Activated CD8-positive, alpha-beta memory T cell treated with anti-CD3 and anti-CD28 coated beads, Interleukin-2, amount 10 ng/mL, durations not matched to agents 7 days and 5 days (primary cell): ENCODE measurements around the gene GOLGA6L1. TPM values are rescaled to one million over a fixed set of nuclear protein-coding genes. Genes with fewer than 3 reads are reported as not detected.

Source experiments
- ATAC-seq: fragments of 150-1000 bp; cut with Tn5 transposase; one replicate; pipeline ENCODE4 v1.10.0; 2021; ENCODE audit warnings: moderate library complexity
- CTCF ChIA-PET: fragments of 350-600 bp; sonication (Branson Sonifier 250); formaldehyde crosslinking; loops from one replicate; lab custom pipeline; 2021; ENCODE audit warnings: antibody characterized with exemption; lab: Charles Lee
- DNase-seq: peaks from one replicate; pipeline ENCODE4 v3.0.0-alpha.2; 2020
- H3K27ac Mint-ChIP-seq: one replicate; pipeline ENCODE4 v1.8.0; 2021; ENCODE audit warnings: mild to moderate bottlenecking, mixed read lengths
- H3K27me3 Mint-ChIP-seq: one replicate; pipeline ENCODE4 v1.8.0; 2021; ENCODE audit warnings: mixed read lengths
- H3K36me3 Mint-ChIP-seq: one replicate; pipeline ENCODE4 v1.8.0; 2021; ENCODE audit warnings: mild to moderate bottlenecking, mixed read lengths
- H3K4me1 Mint-ChIP-seq: one replicate; pipeline ENCODE4 v1.8.0; 2021; ENCODE audit warnings: mixed read lengths
- H3K4me3 Mint-ChIP-seq: one replicate; pipeline ENCODE4 v1.8.0; 2021; ENCODE audit warnings: mild to moderate bottlenecking, moderate library complexity, mixed read lengths
- H3K9me3 Mint-ChIP-seq: one replicate; pipeline ENCODE4 v1.8.0; 2022; ENCODE audit warnings: low read depth, mixed read lengths
- total RNA-seq, 2 experiments: library from RNA; stranded (reverse); gene quantifications; one replicate each; pipeline ENCODE4 v1.2.3, GENCODE V29; 2021

GOLGA6L1 gene
- total RNA-seq, 2 experiments from 2014 or later = not detected

GRCh38 chr15:23079766-23080165 lies 56.9 kb downstream of the GOLGA6L1 start:
- Mint-ChIP-seq H3K9me3 (no peaks in the 10 kb centered on the region), H3K4me3 (no peak overlapping the region), H3K4me1 (no peaks in the 10 kb centered on the region), H3K27ac (no peak overlapping the region), H3K27me3 (no peaks in the 10 kb centered on the region), H3K36me3 (no peaks in the 10 kb centered on the region)
- no peak for ATAC-seq
- DNase-seq = no peak
- CTCF ChIA-PET = no interaction called here

Other genes starting within 250 kb of the GOLGA6L1 start
- gene CYFIP1, start 156.5 kb downstream of the GOLGA6L1 start, total RNA-seq = 10 to 100 TPM; 12.3 to 21.2 TPM
- 10 to 100 TPM; 18.6 to 20.5 TPM for gene TUBGCP5, start 97.3 kb downstream of the GOLGA6L1 start, total RNA-seq
- not detected for gene GOLGA6L26, start 197.4 kb upstream of the GOLGA6L1 start, total RNA-seq
- gene GOLGA8S, start 217.9 kb upstream of the GOLGA6L1 start, total RNA-seq = under 1 TPM; 0.49 to 0.73 TPM